Stimulated activated CD8-positive, alpha-beta memory T cell treated with anti-CD3 and anti-CD28 coated beads, Interleukin-7, amount 100 ng/mL, for 4 hours (primary cell): ENCODE data around the gene DUSP6.
A peak's percentile ranks its signal among the peaks of the same experiment; 100 is the strongest.

Experiments
- DNase-seq, 2 donors: peaks; one replicate each; pipeline ENCODE4 v3.0.0-alpha.2; 2020; ENCODE audit warnings: low read depth in 2 of 2

Gene DUSP6, protein sequence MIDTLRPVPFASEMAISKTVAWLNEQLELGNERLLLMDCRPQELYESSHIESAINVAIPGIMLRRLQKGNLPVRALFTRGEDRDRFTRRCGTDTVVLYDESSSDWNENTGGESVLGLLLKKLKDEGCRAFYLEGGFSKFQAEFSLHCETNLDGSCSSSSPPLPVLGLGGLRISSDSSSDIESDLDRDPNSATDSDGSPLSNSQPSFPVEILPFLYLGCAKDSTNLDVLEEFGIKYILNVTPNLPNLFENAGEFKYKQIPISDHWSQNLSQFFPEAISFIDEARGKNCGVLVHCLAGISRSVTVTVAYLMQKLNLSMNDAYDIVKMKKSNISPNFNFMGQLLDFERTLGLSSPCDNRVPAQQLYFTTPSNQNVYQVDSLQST

DNA sequence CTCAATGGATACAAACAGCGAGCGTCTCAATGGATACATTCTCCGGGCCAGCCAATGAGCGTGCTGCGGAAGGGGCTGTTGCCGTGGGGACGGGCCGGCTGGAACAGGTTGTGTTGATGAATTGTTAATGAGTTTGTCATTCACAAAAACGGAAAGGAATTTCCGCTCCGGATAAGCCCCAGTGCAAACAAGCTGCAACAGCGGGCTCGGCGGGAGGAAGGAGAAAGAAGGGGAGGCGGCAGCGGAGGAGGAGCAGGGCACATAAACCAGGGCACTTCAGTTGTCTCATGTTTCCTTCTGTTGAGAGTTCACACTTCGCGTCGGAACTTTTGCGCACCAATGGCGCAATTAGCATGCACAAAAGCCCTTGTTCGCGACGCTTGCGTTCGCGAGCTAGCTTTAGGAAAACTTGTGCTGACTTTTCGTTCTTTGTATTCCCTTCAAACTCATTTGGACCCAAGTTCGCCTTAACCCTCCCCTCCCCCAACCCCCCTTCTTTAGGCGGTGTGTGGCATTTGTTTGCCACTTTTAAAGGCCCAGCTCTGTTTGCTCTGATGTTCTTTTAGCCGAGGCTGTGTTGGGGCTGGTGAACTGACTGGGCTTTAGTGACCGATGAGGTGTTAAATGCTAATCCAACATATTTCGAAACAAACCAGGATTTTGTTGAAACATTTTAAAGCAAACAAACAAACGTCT is at the start of gene DUSP6:
TSS of gene DUSP6 (minus strand) at position 10 of the 696 bp plus-strand sequence. CDS start 462 bp downstream, outside the sequence.
- peak; percentile 78 to 85 for DNase-seq

DNA sequence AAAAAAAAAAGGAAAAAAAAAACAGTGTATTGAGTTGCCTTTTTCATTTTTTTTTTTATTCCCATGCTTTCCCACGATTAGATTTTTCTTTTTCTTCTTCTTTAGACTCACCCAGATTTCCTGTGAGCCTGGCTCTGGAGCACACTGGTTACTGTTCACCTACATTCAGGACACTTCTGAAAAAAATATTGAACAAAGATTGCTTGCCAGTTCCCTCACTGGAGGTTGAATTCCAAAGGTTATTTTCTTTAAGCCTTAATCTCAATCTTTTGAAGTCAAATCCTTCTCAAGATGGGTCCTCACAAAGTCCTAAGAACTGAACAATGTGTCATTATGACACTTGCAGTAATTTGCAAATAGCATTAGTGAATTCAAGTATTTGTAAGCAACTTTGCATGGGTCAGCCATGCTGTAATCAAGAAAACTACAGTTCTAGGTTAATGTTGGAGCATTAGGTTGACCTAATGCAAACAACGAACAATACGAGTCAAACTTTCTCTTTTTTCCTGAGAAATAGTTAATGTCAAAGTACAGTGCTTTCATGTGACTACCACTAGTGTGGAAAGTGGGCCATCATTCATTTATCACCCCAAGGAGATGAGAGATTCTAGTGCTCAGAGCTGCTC is 49.2 kb upstream of the DUSP6 start:
- DNase-seq, result no peak

DNA sequence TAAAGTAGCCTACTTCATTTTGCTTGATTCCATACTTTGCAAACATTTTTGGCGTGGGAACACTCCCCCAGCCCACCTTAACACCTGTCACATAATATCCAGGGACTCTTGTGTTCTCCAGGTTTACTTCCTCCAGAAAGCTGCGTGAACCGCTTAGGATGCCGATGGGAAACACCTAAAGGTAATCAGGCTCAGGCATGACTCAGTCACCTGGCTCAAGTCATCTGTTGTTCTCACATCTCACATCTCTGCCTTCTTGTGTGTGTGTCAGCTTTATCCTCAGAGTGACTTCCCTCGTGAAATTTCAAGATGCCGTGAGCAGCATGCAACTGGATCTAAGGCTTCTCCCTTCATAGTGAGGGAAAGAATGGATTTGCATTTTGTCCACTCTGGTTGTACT is 48.1 kb upstream of the DUSP6 start:
- no peak for DNase-seq

DNA sequence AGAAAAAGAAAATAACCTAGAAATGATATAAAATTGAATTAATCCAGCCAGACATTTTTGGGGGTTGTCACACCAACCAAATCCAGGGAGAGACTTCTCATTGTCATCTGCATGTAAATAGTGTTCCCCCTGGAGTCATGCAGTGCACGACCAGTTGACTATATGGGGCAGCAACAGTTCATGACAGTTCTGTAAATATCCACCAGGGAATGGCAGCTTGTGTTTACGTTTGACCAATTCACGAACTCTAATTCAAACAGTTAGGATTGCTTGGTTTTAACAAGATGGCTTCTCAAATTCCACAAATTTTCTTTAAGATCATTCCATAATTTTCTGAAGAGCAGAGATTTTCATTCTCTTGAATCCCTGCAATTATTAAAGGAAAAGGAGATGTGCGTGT is 43.4 kb upstream of the DUSP6 start:
- DNase-seq, result no peak

DNA sequence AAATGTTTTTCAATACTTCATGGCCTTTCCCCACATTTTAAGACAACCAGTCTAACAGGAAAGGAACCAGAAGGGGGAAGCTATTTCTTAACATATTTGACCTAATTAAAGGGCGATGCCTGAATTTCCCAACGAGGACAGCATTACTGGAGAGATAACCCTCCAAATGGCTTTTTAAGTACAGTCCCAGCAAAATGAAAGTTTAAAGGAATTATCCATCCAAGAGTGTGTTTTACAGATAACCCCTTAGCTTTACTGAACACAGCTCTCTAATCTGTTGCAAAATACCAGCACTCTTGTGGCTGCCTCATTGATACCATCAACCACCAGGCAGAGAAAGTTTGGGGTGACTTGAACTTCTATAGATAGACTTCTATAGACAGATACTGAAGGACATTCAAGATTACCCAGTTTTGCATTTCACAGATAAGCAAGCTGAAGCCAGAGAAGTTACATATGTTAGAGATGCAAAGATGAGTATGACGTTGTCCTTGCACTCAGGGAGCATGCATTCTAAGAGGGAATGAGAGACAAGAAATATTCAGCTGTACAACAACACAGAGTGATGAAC is 41.3 kb upstream of the DUSP6 start:
- DNase-seq, result no peak

DNA sequence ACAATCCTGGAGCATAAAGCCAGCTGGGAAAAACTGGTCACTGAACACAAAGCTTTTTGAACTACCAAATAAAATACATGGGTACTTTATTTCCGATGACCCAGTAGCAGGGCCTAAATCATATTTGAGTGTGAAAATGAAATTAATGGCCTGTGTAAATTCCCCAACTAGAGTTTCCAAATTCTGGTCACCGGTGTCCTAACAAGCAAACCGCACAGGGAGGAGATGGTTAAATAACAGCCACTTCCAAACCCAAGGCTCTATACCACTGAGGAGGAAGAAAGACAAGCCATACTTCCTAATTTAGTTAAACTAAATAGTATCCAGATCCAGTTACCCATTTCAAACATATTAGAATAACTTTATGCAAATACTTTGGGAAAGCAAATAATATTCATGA is 40.1 kb upstream of the DUSP6 start:
- DNase-seq, result no peak

DNA sequence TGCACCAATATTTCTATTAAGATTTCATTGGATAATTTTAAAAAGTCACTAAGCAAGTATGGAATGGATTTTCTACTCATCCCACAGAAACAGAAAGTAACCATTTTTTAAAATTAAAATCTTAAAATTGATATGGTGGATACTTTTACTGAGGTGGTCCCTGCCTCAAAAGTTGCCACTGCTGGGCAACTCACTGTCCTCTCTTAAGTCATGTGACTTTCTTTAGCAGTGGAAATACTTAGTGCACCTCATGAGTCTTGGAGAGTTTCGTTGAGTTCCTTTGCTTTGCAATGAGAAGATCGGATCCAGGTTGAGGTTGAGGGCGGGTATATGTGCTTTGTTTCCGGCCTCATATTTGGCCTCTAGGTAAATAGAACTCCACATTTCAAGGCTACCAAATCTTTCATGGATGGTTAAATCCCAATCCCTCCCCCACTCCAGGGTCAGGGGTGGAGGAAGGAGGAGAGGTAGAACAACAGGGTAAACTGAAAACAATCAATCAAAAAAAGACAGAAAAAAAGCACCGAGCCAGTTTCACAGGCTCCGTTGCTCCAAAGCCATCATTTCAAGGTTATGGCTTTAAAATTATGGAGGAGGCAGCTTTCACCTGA is 39.5 kb upstream of the DUSP6 start:
- no peak for DNase-seq

DNA sequence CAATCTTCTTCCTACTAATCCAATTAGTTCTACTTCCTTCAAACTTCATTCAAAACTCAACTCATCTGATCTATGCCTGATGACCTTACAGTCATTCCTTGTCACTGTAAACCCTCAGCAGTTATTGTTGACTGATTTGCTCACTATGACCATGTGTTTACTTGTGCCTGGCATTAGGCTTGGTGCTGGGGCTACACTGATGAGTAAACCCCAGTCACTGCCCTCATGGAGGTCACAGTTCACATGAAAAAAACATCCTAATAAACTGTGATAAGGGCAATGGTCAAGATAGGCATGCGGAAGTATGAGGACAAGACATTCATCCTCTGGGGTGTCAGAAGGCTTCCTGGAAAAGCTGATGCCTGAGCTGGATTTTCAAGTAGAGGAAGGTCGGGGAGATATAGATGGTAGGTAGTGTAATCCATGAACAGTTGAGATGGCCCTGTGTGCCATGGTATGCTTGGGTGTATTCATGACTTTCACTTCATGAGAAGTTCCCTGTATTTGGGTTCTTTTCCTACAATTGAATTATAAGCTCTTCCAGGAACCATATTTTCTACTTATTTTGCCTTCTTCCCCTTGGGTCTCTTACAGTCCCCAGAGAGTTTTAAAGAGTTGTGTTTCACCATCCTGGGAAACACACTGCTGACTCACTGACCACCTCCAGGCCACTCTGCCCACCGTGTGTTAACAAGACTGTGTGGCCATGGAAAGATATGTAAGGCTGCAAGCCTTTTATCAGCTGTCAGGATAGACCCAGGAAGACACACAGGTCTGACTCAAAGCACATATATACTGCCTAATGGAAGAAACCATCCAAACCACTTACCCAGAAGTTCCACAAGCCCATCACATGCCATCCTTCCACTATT is 38.7 kb upstream of the DUSP6 start:
- DNase-seq, result no peak

DNA sequence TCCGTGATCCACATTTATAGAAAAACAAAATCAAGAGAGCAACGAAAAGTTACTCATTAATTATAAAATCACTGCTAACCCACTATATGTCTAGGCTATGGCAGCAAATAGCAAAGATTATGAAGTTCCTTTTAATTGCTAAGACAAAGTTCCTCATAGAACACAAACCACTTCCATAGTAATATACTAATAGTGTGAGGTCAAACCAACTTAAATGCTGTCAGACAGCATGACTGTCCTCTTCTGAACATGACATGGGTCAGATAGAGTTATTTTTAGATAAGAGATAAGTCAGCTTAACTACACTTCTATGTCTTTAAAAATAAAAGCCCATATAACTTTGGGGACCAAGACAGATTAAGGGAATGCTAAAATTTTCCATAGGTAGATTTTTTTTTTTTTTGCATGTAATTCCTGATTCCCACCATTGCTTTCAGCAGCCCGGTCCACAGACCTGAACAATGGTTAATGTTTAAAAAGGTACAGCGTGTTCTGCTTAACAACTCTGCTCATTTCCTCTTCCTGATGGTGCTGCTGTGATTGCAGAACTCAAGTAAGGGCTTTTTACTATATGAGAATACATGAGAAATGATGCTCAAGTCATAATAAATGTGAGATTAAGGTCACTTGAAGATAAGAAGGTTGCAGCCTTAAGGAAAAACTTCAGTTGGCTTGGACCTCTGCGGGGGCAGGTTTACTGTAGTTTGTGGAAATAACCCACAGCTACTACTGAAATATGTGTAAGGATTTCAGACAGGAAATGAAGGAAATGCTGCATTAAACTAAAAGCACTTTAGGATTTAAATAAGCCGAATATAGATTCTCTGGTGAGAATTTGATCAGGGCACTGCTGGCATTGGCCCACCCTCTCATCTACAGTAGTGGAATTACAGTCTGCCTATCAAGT is 37.7 kb upstream of the DUSP6 start:
- DNase-seq, result no peak

DNA sequence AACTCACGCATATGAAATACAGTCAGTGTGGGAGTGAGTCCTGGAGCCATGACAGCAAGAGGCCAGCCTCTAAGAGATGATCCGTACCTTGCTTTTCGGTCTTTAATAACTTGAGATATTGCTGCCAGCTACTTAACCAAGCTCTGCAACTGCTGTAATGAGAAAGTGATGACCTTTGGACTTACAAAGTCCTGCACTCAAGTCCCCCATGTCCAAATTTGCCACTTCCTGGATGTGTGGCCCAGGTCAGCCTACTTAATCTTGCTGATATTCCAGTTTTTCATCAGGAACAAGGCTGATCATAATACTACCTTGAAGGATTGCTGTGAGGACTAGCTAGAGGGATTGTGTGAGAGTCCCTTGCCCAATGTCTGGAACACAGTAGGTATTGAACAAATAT is 33.8 kb upstream of the DUSP6 start:
- no peak for DNase-seq

DNA sequence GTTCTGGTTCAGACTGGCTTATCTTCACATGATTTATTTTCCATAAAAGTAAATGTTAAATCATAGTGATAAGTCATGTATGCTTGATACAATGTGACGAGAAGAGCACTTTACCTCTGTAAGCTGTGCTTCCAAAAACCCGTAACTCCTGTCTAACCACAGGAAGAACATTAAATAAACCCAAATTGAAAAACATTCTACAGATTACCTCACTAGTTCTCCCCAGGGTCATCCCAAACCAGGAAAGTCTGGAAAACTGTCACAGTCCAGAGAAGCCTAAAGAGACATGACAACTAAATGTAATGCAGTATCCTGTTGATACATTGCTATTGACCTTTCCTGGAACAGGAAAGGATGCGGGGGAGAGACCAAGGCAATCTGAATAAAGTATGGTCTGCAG is 32.5 kb upstream of the DUSP6 start:
- no peak for DNase-seq

DNA sequence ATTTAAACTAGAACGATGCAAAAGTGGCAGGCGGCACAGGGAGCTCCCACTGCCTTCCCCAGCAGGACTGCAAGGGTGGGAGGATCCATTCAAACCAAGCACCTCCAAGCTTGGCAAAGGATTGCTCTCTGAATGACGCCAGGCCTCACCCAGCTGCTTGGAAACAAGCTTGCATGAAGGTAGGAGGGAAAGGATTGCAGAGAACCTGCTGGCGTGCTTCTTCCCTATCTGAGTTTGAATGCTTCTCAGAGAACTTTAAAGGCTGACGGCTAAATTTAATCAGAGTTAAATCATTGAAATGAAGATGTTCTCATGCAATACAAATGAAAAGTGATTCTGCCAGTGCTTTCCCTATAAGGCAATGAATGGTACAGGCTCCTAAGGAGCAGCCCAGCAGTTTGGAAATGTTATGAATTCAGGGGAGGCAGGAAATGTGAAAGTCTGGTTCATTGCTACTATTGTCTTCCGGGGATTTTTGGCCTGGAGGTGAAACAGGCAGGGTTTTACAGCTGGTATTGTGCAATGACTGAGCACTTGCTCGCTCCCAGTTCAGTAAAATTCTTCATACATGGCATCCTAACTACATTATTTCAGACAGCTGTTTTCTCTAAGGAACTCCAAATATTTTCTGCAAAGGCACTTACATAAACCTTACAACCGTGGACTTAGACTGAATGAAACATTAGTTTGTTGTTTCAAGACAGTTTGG is 31.9 kb upstream of the DUSP6 start:
- DNase-seq, result no peak

DNA sequence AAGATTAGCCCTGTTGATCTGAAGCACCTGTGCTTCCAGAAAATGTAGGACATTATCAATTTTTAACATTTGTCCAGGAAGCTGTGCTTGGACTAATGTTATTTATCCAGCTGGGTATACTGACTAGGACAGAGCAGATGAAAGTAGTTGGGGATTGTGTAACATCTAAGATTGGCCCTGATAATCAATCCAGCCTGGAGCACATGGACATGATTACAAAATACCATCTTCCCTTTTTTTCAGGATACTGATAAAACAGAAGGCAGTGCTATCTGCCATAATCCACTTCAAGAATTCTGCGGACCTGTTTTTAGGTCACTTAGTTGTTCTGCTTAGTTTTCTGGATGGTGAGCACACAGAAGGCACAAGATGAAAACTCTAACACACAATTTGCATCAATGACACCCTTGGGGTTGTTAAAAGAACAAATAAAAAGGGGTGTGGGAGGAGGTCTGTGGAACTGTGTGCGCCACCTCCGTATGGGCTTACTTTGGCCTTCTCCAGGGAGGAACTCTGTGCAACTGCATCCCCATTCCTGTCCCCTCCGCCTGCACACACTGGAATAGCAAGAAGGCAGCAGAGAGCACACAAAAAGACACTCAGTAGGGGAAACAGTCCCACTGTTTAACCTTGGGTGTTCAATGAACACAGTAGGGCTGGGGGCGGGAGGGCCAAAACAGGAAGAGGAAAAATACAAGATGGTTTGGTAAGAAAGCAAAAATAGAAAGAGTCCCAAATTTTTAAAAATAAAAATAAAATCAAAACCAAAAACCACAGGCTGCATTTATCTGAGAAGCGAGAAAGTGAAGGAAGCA is 31.1 kb upstream of the DUSP6 start:
- DNase-seq, result no peak

DNA sequence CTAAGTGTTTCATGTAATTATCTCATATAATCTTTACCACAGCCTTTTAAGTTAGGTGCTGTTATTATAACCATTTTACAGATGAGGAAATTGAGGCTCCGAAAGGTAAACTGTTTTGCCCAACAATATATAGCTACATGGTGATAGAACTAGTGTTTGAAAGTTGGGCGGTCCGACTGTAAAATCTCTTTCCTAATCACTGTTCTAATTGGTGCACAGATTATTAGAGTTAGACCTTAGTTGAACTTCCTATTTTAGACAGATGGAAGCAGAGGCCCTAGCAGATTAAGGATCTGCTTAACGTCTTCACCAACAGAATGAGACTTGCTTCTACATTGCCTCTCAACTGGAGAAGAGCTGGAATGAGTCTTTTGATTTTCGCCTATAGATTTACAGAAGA is 30.0 kb upstream of the DUSP6 start:
- no peak for DNase-seq

DNA sequence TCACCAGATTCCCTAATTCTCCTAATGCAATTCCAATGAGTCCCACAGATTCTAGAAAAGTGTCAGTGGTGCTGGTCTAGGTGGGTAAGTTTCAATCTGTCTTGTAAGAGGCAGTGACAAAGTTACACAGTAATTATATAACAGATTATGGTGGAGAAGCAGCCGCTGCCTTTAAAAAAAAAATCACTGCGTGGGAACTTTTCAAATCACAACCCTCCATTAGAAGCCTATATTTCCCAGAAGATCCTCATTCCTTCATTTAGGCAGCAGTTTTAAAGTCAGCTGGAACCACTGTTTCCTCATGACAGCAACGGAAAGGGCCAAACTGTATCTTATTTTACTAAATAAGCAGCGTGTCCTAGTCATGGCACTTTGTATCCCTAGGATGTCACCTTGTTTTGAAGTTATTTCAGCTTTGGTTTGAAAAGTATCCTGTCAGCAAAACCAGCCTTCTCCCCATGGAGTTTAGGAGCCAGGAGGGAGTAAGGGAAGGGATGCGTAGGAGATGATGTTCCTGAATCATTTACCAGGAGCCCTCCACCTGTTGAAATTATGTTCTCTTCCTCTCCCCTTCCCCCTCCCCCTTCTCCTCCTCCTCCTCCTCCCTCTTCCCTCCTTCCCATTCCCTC is 27.7 kb upstream of the DUSP6 start:
- no peak for DNase-seq

DNA sequence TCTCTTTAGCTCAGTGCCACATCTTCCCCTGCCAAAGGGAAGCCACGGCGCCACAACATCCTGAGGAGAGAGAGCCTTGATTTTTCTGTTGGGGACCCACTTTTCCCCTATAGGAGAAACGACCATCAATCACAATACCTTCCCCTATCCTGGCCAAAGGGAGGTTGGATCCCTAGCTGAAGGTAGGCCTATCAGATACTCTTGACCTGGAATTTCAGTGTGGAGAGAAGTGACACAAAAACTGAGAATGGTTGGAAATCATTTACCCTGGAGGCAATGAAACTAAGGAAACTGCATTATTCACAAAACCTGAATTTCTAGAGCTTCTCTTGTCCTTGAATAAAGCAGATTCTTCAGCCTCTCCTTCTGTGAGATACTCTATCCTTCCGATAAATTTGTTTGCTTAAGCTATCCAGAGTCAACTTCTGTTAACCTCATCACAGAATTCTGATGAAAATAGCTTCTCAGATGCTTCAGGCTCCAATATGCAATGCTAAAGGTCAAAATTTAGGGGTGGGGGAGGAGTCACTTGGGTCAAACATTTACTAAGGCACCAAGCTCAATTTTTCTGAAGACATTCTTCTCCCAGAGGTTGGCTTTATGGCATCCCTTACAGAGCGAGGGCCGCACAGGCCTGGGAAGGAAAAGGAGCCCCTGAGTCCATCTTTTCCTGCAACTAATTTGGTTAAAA is 27.0 kb upstream of the DUSP6 start:
- DNase-seq, result no peak

DNA sequence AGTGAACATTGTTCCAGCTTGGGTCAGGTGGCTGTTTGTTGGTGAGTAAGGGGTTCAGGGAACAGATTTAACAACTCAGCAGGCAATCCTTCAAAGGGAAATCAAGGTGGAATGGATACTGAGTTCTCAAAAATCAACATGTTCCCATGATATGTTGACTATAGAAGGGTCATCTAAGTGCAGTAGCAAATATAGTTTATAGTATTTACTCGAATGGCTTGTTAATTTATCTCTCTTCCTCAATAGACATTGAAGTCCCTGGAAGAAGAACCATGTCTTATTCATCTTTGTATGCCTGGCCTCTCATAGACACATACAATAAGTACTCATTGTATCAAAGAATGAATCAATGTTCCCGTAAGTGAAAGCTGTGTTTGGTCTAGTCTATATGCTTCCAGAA is 24.5 kb upstream of the DUSP6 start:
- DNase-seq, result no peak

DNA sequence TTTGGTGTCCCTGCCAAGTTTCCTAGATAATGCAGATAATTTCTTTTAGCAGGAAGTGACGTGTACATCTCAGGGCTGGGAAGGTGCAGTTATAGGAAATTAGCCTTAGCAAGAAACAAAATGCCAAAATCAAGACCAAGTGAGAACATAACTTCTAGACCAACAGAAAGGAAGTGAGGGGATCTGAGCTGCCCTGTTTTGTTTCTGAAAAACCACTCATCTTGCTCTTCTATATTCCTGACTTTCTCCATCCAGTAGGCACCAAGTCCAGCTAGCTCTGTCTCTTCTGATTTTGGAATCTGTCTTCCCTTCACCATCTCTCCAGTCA is 23.9 kb upstream of the DUSP6 start:
- no peak for DNase-seq
